Measurements from ENCODE around the gene C9orf85.

GRCh38 chr9:71879644-71880174, 31.7 kb upstream of the C9orf85 start:
- TF ChIP-seq SREBF2 (IDR thresholded peaks at IDR 0.05; ENCODE audit: low read length) (no peak), EZH2 (IDR thresholded peaks at IDR 0.05; ENCODE audit: borderline replicate concordance, control insufficient read depth, low read depth, low read length) (no peak), ZNF274 (IDR thresholded peaks at IDR 0.05; ENCODE audit: insufficient read depth, insufficient read length) (no peak)
